Gastrocnemius medialis (tissue), 4 donors: ENCODE results near the gene C2orf81.

Experiments
- POLR2A ChIP-seq, 2 donors: fragments of 450-650 bp; IDR thresholded peaks; one replicate each; pipeline ENCODE4 v1.6.1; 2017; ENCODE audit warnings: antibody characterized with exemption in 2 of 2, mild to moderate bottlenecking in 2 of 2, moderate library complexity in 2 of 2
- TF ChIP-seq, protein P1 (sequence below), 5 experiments: fragments of 450-650 bp in 3 of 5; fragments of 200-600 bp in 2 of 5; sonication (generic) in 2 of 5; IDR thresholded peaks in 4 of 5; conservative IDR thresholded peaks in 1 of 5; 1 replicate in 4 of 5; 2 replicates in 1 of 5; pipeline ENCODE4 v1.5.1; 2016 to 2019; ENCODE audit warnings: antibody characterized with exemption in 5 of 5, mild to moderate bottlenecking in 3 of 5, moderate library complexity in 3 of 5

DNA sequence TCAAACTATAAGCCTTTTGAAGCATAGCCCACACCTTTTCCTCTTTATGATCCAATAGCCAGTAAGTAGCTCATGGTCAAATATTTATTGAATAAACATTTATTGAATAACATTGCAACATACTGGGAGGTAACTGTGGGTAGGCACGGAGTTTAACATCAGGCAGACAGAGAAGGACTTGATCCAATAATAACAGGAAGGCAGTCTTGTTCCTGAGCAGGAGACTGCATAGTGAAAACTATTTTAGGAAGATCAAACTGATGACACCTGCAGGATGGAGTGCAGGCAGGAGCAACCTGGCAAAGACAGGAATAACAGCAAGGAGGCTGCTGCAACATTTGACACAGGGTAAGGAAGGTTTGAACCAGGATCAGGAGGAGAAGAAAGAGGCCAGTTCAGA, 38.2 kb downstream of the C2orf81 start:
- TF ChIP-seq, protein P1, sequence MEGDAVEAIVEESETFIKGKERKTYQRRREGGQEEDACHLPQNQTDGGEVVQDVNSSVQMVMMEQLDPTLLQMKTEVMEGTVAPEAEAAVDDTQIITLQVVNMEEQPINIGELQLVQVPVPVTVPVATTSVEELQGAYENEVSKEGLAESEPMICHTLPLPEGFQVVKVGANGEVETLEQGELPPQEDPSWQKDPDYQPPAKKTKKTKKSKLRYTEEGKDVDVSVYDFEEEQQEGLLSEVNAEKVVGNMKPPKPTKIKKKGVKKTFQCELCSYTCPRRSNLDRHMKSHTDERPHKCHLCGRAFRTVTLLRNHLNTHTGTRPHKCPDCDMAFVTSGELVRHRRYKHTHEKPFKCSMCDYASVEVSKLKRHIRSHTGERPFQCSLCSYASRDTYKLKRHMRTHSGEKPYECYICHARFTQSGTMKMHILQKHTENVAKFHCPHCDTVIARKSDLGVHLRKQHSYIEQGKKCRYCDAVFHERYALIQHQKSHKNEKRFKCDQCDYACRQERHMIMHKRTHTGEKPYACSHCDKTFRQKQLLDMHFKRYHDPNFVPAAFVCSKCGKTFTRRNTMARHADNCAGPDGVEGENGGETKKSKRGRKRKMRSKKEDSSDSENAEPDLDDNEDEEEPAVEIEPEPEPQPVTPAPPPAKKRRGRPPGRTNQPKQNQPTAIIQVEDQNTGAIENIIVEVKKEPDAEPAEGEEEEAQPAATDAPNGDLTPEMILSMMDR (IDR thresholded peaks at IDR 0.05 in 4 of 5, conservative IDR thresholded peaks at IDR 0.05 in 1 of 5) = no peak
- no peak for TF ChIP-seq POLR2A (IDR thresholded peaks at IDR 0.05)
